ENCODE results near the gene BPIFB3. TPM values are rescaled to one million over a fixed set of nuclear protein-coding genes. Genes with fewer than 3 reads are reported as not detected.

The BPIFB3 gene
- total RNA-seq, 1 experiment from 2014 or later = not detected

DNA sequence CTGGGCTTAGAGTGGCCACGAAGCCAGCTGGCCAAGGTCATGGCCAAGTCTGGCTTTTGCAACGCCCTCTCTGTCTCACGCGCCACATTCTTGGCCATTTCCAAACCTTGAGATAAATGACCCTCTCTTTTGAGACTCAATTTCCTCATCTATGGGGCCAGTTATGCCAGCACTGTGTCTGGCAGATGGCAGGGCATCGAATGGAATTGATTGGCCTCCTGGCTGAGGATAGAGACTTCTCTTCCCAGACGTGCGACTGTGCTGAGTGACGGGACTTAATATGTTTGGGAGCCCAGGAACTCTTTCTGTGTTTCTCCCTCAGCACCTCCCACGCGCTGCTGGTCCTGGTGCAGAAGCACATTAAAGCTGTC is 38.6 kb upstream of the BPIFB3 start:
- in situ Hi-C loops (cut with HindIII; ENCODE audit: low sequenced_read_pairs) = no loop called here
- no peak for DNase-seq (ENCODE audit: low spot score)

DNA sequence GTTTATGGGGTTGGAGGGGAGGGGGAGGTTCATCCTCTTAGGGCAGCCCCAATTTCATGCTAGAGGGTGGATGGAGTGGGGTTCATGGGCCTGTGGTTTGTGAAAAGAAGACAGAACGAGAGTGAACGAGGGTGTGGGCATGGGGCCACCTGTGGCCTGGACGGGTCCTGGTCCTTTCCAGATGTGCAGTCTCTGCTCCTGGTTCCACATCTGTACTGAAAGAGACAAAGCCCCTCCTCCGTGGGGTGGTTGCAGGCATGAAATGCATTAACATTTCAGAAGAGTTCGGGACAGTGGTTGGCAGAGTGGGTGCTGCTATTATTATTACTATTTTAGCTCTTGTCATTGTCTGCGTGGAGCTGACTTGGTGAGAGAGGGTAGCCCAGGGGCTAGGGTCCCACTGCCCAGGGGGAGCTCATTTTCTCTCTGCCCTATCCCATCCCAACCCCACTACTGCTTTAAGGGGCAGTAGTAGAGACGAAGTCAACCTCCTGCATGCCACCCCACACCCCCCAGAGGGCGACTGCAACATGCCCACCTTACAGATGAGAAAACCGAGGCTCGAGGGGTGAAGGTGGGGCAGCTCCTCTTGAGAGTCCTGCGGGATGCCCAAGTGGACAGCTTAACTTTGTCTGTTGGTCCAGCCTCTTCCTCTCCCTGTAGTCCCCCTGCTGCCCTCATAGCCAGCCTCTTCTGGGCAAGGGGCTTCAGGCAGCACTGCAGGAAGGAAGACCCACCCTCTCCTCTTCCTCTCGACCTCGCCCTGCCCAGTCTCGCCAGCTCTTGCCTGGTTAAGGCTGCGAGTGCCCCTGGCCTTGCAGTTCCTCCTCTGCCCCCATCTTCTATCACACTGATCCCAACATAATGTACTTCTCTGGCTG is 37.8 kb upstream of the BPIFB3 start:
- in situ Hi-C loops (cut with HindIII; ENCODE audit: low sequenced_read_pairs) = no loop called here
- DNase-seq (ENCODE audit: low spot score) = no peak

DNA sequence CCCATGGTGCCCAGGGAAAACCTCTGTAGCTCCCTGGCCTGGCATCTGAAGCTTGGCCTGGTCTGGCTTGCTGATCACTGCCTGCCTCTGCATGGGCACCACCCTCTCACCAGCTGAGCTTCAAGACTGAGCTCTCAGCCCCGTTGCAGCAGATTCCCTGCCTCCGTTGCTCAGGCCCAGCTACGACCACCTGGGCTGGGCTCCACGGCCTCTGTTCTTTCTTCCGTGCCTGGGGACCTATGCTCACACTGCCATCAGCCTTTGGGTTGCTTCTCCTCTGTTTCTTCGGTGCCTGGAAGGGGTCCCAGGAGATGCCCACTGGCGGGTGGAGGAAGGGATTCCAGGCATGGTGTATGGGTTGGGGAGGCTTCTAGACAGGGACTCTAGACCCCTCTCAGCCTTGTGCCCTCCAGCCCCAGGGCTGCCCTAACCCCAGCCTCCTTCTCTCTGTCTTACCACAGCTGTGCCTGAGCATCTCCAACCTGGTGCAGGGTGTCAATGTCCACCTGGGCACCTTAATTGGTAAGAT is 37.1 kb upstream of the BPIFB3 start:
- DNase-seq (ENCODE audit: low spot score) = no peak
- in situ Hi-C loops (cut with HindIII; ENCODE audit: low sequenced_read_pairs) = no loop called here

DNA sequence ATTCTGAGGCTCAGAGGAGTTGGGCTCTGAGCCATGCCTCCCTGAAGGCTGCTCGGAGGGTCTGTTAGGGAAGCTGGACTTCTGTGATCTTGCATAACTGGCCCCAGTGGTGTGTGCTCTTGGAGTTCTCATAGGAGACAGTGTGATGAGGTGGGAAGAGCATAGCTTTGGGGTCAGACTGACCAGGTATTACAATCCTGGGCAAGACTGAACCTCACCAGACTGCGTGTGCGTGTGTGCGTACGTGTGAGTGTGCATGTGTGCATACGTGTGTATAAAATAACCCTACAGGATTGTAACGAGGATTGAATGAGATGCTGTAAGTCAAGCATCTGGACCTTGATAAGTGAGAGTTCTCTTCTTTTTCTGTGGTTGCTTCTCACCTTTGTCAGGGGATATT is 36.2 kb upstream of the BPIFB3 start:
- DNase-seq (ENCODE audit: low spot score) = no peak
- in situ Hi-C loops (cut with HindIII; ENCODE audit: low sequenced_read_pairs) = no loop called here

DNA sequence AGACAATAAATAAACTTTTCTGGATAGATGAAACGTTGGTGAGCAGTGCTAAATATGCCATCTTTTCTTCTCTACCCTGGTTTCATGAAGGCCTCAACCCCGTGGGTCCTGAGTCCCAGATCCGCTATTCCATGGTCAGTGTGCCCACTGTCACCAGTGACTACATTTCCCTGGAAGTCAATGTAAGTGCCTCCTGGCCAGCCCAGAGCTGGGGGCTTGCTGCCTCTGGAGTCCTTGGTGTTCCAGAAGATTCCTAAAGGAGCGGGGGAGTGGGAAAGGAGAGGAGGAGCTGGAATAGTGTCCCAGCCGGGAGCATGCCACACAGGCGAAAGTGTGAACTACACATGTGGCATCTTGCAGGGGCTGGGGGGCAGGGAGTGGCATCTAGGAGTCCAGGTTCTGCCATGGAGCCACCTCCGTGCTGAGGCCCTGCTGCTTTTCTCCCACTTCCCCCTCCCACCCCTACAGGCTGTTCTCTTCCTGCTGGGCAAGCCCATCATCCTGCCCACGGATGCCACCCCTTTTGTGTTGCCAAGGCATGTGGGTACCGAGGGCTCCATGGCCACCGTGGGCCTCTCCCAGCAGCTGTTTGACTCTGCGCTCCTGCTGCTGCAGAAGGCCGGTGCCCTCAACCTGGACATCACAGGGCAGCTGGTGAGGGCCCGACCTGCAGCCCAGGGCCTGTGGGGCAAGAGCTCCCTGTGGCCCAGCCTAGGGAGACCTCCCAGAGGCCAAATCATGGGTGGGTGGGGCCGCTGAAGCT is 35.4 kb upstream of the BPIFB3 start:
- in situ Hi-C loops (cut with HindIII; ENCODE audit: low sequenced_read_pairs) = no loop called here
- no peak for DNase-seq (ENCODE audit: low spot score)

DNA sequence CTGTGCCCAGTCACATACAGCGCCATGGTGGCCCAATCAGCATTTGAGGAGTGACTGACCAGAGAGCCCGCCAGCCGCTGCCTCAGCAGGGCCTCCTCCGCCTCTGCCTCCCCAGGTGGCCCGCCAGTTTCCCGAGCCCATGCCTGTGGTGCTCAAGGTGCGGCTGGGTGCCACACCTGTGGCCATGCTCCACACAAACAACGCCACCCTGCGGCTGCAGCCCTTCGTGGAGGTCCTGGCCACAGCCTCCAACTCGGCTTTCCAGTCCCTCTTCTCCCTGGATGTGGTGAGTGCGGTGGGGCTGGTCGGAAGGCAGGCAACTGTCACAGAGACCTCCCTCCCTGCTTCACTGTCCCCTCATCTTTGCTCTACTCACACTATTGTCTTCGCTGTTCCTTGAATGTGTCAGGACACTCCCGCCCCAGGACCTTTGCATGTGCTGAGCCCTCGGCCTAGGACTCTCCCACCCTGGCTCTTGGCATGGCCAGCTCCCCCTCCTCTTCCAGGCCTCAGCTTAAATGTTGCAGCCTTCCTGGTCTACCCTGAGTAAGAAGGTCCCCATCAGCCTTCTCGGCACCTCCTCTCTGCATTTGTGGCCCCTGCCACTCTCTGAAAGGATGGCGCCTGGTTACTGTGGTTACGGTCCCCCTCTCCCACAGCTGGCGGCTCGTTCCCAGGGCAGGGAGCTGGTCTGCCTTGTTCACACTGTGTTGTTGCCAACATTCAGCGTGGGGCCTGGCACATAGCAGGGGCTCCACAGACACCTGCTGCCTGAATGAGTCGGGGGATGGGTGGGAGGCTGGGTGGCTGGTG is 34.0 kb upstream of the BPIFB3 start:
- in situ Hi-C loops (cut with HindIII; ENCODE audit: low sequenced_read_pairs) = no loop called here
- DNase-seq (ENCODE audit: low spot score) = no peak

DNA sequence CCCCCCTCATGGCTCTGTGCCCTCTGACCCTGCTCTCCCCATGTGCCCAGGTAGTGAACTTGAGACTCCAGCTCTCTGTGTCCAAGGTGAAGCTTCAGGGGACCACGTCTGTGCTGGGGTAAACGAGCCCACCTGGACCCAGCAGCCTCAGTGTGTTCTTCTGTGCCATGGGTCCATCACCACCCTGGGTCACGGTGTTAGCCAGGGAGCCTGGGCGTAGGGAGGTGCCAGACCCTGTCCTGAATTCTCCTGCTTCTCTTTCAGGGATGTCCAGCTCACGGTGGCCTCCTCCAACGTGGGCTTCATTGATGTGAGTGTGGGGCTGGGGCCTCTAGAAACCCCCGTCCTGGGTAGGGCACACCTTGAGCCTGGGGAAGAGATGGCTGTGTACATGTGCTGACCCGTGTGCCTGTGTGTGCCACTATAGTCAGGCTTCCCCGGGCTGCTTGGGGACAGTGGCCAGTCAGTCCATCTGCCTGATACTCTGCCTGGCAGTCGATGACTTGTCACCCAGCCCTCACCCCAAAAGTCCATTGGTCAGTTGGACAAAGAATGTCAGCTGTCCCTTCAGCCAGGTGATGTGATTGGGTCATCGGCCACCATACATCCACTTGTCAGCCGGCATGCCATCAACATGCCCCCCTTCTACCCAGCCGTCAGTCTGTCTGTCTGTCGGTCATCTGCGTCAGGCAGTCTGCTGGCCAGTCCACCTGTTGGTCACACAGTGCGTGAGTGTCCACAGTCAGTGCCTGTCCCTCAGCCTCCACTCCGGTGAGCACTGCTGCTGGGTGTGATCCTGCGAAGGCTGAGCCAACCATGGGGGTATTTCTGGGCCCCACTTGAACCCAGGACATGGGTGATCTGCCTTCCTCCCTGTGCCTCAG is 33.2 kb upstream of the BPIFB3 start:
- in situ Hi-C loops (cut with HindIII; ENCODE audit: low sequenced_read_pairs) = no loop called here
- DNase-seq (ENCODE audit: low spot score) = no peak

DNA sequence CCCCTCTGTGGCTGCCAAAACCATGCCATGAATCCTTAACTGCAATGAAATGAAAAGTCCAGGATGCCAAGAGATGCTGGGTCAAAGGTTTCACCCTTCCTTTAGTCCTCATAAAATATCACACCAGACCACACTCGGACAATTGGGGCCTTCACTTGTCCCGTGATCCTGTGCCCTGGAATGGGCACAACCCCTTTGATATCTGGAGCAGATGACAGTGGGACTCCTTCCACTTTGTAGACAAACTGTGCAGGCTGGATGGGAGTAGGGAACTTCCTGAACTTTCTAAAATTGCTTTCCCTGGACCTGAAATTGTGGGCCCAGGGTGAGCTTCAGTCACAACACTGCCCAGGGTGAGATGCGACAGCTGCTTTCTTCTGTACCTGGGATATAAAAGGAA is 31.8 kb upstream of the BPIFB3 start:
- in situ Hi-C loops (cut with HindIII; ENCODE audit: low sequenced_read_pairs) = no loop called here
- DNase-seq (ENCODE audit: low spot score) = no peak

DNA sequence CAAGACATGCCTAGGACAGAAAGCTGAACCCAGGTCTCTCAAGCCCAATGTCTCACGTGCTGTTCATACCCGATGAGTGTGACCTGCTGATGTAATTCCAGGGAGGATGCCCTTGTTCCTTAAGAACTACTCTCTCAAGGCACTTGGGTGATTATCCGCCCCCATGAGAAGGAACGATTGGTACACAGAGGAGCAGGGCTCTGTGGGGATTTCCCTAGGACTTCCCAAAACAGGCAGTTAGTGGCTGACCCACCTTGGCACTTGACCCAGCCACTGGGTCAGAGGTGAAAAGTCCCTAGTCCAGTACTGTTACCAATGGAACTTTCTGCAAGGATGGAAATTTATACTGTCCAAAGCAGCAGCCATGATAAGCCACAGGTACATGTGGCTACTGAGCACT is 31.4 kb upstream of the BPIFB3 start:
- DNase-seq (ENCODE audit: low spot score) = no peak
- in situ Hi-C loops (cut with HindIII; ENCODE audit: low sequenced_read_pairs) = no loop called here

DNA sequence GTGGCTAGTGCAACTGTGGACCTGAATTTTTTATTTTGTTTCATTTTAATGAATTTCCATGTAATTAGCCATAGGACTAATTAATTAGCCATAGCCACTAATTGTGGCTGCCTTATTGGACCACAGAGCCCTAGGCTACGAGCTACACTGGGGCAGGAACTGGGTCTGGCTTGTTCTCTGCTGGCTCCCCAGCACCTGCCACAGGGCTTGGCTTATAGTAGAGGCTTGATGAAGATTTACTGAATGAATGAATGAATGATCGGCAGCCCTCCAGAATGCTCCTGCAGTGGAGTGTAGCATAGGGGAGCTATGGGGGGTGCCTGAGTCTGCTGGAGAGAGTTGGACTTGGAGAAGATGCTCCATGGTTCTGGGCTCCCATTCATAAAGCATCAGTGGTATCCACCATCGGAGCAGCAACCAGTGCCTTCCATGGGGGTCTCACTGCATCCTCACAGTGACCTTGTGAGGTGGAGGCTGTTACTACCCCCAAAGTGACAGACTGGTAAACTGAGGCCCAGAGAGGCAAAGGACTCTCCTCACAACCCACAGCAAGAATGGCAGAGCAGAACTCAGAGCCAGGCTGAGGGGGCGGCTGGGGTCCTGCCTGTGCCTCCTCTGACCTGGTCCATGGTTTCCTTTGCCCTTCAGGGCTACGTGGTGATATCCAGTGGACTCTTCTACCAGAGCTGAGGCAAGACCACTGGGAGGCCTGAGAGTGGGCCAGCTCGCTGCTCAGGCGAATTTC is 30.8 kb upstream of the BPIFB3 start:
- in situ Hi-C loops (cut with HindIII; ENCODE audit: low sequenced_read_pairs) = no loop called here
- no peak for DNase-seq (ENCODE audit: low spot score)

DNA sequence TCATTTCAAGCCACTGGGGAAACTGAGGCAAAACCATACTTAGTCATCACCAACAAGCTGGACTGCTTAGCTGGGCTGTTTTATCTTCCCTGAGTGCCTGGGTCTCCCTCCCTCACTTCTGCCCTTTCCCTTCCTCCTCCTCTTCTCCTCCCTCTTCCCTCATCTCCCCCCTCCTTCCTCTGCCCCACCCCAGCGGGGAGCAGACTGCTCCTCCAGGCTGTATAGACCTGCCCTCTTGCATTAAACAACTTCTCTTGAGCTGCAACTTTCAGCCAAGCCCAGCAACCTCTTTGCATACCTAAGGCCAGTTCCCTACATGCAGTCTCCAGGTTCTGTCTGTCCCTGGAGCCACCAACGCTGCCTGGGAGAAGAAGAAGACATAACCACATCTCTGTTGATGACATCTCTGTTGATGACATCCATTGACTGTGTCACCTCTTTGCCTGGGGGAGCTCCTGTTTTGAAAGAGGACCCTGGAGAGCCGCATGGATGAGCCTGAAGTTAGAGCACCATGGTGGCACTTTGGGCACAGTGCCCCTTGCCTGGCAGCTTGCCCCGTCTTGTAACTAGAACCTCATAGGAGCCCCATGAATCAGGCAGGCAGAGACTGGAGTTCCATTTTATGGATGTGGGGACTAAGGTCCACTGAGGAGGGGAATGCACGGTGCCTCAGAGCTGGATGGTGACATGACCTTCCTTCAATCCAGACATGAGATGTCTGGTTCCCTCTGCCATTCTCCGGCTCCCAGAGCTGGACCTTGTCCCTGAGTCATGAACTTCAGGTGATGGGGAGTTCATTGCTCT is 30.1 kb upstream of the BPIFB3 start:
- in situ Hi-C loops (cut with HindIII; ENCODE audit: low sequenced_read_pairs) = no loop called here
- DNase-seq (ENCODE audit: low spot score) = no peak

DNA sequence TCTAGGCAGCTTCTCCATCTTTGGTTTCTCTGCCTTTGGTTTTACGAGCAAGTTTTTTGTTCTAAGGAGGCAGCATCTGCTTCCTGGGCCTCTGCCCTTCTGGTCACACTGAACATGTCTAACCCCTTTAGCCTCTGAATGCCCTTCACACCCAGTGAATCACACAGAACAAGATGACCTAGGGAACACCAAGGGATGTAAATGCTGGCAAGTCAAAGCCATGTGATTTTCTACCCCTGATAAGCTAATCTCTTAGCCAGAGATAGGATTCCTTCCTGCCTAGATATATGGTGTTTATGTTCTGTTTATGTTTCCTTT is 29.5 kb upstream of the BPIFB3 start:
- in situ Hi-C loops (cut with HindIII; ENCODE audit: low sequenced_read_pairs) = no loop called here
- no peak for DNase-seq (ENCODE audit: low spot score)

DNA sequence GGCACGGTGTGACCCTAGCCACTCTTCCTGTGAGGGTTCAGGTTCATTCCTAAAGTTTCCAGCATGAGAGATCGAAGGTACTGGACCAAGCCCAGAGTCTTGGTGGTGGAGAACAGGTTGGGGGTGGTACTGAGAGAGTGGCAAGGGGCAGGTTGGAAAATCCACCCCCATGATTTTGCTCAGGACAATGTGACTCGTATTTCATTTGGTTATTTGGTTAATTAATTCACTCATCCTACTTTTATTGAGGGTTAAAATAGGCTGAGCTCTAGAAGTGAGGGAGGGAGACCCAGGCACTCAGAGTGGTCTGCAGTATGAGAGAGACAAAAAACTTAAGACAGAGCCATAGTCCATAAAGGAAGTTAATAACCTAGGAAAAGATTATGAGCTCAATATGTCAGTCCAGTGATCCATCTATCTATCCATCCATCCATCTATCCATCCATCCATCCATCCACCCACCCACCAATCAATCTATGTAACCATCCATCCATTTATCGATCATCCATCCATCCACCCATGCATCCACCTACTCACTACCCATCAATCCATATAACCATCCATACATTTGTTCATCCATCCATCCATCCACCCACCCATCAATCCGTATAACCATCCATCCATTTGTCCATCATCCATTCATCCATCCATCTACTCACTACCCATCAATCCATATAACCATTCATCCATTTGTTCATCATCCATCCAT is 28.9 kb upstream of the BPIFB3 start:
- in situ Hi-C loops (cut with HindIII; ENCODE audit: low sequenced_read_pairs) = no loop called here
- DNase-seq (ENCODE audit: low spot score) = no peak

DNA sequence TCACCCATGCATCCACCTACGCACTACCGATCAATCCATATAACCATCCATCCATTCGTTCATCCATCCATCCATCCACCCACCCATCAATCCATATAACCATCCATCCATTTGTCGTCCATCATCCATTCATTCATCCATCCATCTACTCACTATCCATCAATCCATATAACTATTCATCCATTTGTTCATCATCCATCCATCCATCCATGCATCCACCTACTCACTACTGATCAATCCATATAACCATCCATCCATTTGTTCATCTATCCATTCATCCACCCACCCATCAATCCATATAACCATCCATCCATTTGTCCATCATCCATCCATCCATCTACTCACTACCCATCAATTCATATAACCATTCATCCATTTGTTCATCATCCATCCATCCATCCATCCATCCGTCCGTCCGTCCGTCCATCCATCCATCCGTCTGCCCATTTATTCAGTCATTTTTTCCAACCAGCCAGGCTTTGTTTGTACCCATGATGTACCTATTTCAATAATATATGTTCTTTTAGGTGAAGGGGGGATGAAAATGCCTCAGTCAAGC is 28.3 kb upstream of the BPIFB3 start:
- in situ Hi-C loops (cut with HindIII; ENCODE audit: low sequenced_read_pairs) = no loop called here
- DNase-seq (ENCODE audit: low spot score) = no peak

DNA sequence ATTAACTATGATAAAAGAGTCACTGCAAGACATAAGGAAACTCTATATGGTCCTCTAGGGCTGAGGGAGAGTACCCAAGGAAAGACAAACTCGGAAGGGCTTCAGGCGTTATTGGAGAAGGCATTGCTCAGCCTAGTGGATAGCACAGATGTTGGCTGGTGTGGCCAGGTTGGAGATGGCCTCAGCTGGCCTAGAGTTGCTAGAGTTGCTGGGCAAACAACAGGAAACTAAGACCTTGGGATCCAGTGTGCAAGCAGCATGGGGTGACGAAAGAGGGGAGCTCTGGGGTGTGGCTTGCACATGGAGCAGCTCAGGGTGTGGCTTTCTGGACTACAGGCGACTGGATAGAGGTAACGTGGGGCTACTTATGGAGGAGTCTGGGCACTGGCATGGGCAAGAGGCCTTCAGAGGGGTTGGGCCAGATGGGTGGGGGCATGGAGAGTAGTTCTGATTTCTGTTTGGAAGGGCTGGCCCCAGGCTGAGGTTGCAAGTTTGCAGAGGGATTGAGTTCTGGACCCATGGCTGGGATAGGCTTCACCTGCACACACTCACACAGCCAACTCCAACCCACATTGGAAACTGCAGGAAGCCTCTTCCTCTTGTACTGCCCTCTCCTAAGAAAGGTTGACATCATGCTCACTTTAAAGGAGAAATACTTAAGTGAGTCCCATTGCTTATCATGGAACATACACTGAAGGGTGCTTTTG is 27.5 kb upstream of the BPIFB3 start:
- DNase-seq (ENCODE audit: low spot score) = no peak
- in situ Hi-C loops (cut with HindIII; ENCODE audit: low sequenced_read_pairs) = no loop called here

Measured in G401 (cell line).